NCI-H128 (cell line): ENCODE data around the gene DHCR24.

ENCODE experiments used
- DNase-seq: peaks from one replicate; lab custom pipeline; 2025; ENCODE audit not compliant: unreplicated experiment; lab: John Stamatoyannopoulos, UW

Gene DHCR24

GRCh38 chr1:54818461-54819194, 68.4 kb downstream of the DHCR24 start:
- DNase-seq = no peak

GRCh38 chr1:54816951-54817350, 70.0 kb downstream of the DHCR24 start:
- DNase-seq = no peak

- no peak for DNase-seq
Observed at GRCh38 chr1:54816130-54816529, 70.9 kb downstream of the DHCR24 start.

GRCh38 chr1:54815086-54815876, 71.7 kb downstream of the DHCR24 start:
- no peak for DNase-seq

GRCh38 chr1:54814571-54814970, 72.4 kb downstream of the DHCR24 start:
- no peak for DNase-seq

- no peak for DNase-seq
Observed at GRCh38 chr1:54814126-54814498, 72.9 kb downstream of the DHCR24 start.

GRCh38 chr1:54813485-54814125, 73.4 kb downstream of the DHCR24 start:
- DNase-seq = no peak

- DNase-seq = no peak
Observed at GRCh38 chr1:54812801-54813484, 74.1 kb downstream of the DHCR24 start.

- no peak for DNase-seq
Observed at GRCh38 chr1:54811739-54812655, 75.0 kb downstream of the DHCR24 start.

- DNase-seq = no peak
Observed at GRCh38 chr1:54811066-54811465, 75.9 kb downstream of the DHCR24 start.

GRCh38 chr1:54810153-54810942, 76.6 kb downstream of the DHCR24 start:
- no peak for DNase-seq

GRCh38 chr1:54809496-54810074, 77.4 kb downstream of the DHCR24 start:
- DNase-seq = no peak

- DNase-seq = no peak
Observed at GRCh38 chr1:54808443-54809207, 78.4 kb downstream of the DHCR24 start.

GRCh38 chr1:54807756-54808155, 79.2 kb downstream of the DHCR24 start:
- no peak for DNase-seq

GRCh38 chr1:54806931-54807611, 79.9 kb downstream of the DHCR24 start:
- DNase-seq = no peak

- no peak for DNase-seq
Observed at GRCh38 chr1:54805981-54806381, 81.0 kb downstream of the DHCR24 start.

GRCh38 chr1:54805466-54805865, 81.5 kb downstream of the DHCR24 start:
- DNase-seq = no peak
